Right atrium auricular region (tissue), 2 donors: ENCODE results near the gene RAB20. TPM values are rescaled to one million over a fixed set of nuclear protein-coding genes. Genes with fewer than 3 reads are reported as not detected.
"Not testable (repeated sequence)": the region's sequence is repeated elsewhere in the genome, so short reads cannot be mapped to it uniquely, and the experiment has no call there.

Experiments
- DNase-seq: peaks from one replicate; pipeline ENCODE4 v3.0.0-alpha.2; 2019; ENCODE audit warnings: low spot score
- H3K27ac ChIP-seq, 2 donors: fragments of 200-600 bp; sonication (generic); 1 replicate in 1 of 2; 2 replicates in 1 of 2; pipeline ENCODE4 v1.5.1; 2016 to 2019
- H3K27me3 ChIP-seq, 2 donors: fragments of 200-600 bp; sonication (generic); one replicate each; pipeline versions ENCODE4 v1.5.1 to v1.6.0; 2017 to 2019
- H3K36me3 ChIP-seq: fragments of 200-600 bp; sonication (generic); one replicate; pipeline ENCODE4 v1.5.1; 2016
- H3K4me1 ChIP-seq, 2 donors: fragments of 200-600 bp; sonication (generic); one replicate each; pipeline versions ENCODE4 v1.5.1 to v1.6.0; 2017 to 2019
- H3K4me3 ChIP-seq, 2 donors: fragments of 200-600 bp; sonication (generic); 1 replicate in 1 of 2; 2 replicates in 1 of 2; pipeline ENCODE4 v1.5.1; 2017 to 2019; ENCODE audit warnings: mild to moderate bottlenecking in 1 of 2, moderate library complexity in 1 of 2
- H3K9me3 ChIP-seq, 2 donors: fragments of 200-600 bp; sonication (generic); one replicate each; pipeline ENCODE4 v1.5.1; 2019
- total RNA-seq, 2 donors: library from RNA; depleted of rRNA; stranded (reverse); fragments of >200 nt; gene quantifications; one replicate each; pipeline ENCODE4 v1.1.0, GENCODE V29; 2016
- TF ChIP-seq, protein P1 (sequence below), 2 donors: fragments of 200-600 bp; sonication (generic); IDR thresholded peaks; one replicate each; pipeline ENCODE4 v1.5.1; 2019; ENCODE audit warnings: antibody characterized with exemption in 2 of 2

The RAB20 gene
- total RNA-seq, 2 donors from 2014 or later = 10.8 to 15.7 TPM

DNA sequence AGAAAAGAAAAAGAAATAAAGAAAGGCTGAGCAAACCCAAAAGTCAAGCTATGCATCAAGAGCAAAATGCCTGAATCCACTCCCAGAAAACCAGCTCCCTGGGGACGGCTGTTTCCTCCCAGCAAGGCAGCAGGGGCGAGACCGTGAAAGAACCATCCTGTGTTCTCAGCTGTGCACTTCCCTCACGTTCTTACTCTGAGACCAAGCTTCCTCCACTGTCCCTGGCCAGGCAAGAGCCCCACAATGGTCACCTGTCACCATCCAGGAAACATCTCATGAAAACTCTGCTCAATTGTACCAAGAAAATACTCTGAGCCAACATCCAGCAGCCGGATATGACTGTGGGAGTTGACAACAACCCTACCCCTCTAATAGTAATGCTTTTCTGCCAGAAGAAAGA lies 22.9 kb downstream of the RAB20 start:
- H3K27ac ChIP-seq = peak overlapping the region; percentile 36 to 40
- peaks cover 0 to 31% of the 10 kb centered on the region in 2 donors for H3K4me1 ChIP-seq
- no peaks in the 10 kb centered on the region for H3K9me3 ChIP-seq
- no peaks in the 10 kb centered on the region for H3K27me3 ChIP-seq
- TF ChIP-seq, protein P1, sequence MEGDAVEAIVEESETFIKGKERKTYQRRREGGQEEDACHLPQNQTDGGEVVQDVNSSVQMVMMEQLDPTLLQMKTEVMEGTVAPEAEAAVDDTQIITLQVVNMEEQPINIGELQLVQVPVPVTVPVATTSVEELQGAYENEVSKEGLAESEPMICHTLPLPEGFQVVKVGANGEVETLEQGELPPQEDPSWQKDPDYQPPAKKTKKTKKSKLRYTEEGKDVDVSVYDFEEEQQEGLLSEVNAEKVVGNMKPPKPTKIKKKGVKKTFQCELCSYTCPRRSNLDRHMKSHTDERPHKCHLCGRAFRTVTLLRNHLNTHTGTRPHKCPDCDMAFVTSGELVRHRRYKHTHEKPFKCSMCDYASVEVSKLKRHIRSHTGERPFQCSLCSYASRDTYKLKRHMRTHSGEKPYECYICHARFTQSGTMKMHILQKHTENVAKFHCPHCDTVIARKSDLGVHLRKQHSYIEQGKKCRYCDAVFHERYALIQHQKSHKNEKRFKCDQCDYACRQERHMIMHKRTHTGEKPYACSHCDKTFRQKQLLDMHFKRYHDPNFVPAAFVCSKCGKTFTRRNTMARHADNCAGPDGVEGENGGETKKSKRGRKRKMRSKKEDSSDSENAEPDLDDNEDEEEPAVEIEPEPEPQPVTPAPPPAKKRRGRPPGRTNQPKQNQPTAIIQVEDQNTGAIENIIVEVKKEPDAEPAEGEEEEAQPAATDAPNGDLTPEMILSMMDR (IDR thresholded peaks at IDR 0.05) = no peak
- H3K36me3 ChIP-seq = no peaks in the 10 kb centered on the region
- peak; percentile 81 for DNase-seq
- no peak overlapping the region for H3K4me3 ChIP-seq

DNA sequence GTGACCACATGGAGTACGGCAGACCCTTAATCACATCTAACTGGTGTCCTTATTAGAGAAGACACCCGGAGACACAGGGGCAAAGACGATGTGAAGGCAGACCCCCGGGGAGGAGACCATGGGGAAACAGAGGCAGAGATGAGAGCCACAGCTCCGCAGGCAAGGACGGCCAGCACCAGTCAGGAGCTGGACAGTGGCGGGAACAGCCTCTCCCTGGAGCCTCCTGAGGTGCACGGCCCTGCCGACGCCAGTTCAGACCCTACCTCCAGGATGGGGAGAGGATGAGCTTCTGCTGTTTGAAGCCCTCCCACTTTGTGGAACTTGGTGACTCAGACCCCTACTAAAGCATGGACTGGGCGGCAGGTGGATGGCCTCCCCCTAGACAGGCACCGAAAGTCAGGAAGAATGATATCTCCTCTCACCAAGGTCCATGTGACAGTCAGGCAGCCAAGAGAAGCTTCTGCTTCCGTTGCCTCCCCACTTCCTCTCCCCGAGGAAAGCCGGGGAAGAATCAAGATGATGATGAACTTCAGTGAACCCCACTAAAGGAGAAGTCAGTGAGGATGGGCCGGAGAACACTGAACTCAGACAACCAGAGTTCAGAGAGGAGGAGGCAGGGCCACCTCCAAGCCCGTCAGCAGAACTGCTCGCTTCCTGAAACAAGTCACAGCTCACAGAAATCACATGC lies 25.4 kb downstream of the RAB20 start:
- H3K4me3 ChIP-seq = no peak overlapping the region
- TF ChIP-seq, protein P1 (IDR thresholded peaks at IDR 0.05) = no peak
- H3K27me3 ChIP-seq = no peaks in the 10 kb centered on the region
- H3K9me3 ChIP-seq = no peaks in the 10 kb centered on the region
- H3K27ac ChIP-seq = peak overlapping the region in 1 of 2 donors; percentile 59
- H3K36me3 ChIP-seq = no peaks in the 10 kb centered on the region
- DNase-seq = no peak
- H3K4me1 ChIP-seq = peaks cover 0 to 15% of the 10 kb centered on the region in 2 donors

DNA sequence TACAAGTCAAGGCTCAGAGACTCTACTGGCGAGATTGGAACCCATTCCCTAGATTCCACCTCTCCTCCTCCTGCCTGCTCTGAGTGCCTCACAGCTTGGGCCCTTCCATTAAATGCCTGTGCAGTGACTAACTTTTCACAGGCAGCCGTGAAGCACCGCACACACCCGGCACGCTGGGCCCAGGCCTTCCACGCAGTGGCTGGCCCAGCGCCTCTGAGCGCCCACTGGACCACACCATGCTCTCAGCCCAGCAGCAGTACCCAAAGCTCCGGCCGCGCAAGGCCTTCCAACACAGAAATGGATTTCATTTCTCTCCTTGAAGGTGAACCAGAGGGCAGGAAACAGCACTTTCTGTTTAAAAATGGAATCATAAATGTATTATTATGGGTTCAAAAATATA lies 26.0 kb downstream of the RAB20 start:
- Histone ChIP-seq H3K9me3 (no peaks in the 10 kb centered on the region), H3K27ac (peak overlapping the region in 1 of 2 donors; percentile 59)

DNA sequence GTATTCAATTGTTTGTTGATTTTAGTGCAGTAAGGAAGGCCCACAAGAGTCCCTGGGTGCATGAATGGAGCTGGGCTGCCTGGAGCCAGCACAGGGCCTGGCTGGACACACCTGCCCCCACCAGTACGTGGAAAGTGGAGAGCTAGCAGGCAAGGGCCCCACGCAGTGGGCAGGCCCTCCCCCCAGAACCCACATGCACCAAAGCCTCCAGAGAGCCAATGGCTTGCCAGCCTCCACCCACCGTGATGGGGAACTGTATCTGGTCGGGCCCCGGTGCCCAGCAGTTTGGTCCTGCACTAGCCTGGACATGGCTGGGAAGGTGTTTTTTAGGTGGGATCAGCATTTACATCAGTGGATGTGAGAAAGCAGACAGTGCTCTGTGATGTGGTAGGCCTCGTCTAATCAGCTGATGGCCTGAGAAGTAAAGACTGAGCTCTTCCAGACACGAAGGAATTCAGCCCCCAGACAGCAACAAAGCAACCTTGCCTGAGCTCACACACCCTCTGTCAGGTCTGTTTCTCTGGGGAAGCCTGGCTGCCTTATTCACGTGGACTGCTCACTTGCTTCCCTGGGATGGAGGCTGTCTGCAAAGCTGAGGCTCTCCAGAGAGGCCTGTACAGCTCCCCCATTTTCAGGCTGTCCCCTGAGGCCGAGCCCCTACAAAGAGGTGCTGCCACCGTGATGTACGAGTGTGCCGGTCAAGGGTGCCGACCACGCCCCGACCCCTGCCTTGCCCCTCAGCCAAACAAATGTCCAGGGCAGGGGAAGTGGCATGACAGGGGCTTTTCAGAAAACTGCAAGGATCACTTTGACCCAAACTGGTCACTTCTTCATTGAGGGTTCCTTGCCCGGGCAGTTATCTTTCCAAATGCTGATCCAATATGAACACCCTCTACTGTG lies 27.5 kb downstream of the RAB20 start:
- DNase-seq = no peak
- TF ChIP-seq, protein P1 (IDR thresholded peaks at IDR 0.05) = no peak

More for the DNA sequence above, 26.0 kb downstream of the RAB20 start:
- H3K4me3 ChIP-seq = no peak overlapping the region
- peaks cover 0 to 10% of the 10 kb centered on the region in 2 donors for H3K4me1 ChIP-seq
- TF ChIP-seq, protein P1 (IDR thresholded peaks at IDR 0.05) = no peak
- H3K36me3 ChIP-seq = no peaks in the 10 kb centered on the region
- no peak for DNase-seq
- no peaks in the 10 kb centered on the region for H3K27me3 ChIP-seq

DNA sequence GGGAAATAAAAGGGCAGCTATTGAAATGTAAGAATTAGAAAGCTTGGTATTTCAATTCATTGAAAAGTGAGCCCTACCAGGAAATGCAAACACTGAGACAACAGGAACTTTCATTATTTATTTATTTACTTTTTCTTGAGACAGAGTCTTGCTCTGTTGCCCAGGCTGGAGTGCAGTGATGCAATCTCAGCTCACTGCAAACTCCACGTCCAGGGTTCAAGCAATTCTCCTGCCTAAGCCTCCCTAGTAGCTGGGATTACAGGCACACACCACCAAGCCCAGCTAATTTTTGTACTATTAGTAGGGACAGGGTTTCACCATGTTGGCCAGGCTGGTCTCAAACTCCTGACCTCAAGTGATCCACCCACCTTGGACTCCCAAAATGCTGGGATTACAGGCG lies 29.3 kb downstream of the RAB20 start:
- H3K27ac ChIP-seq = peak overlapping the region in 1 of 2 donors; percentile 42
- H3K4me1 ChIP-seq = peaks cover 0 to 15% of the 10 kb centered on the region in 2 donors

More for the DNA sequence above, 27.5 kb downstream of the RAB20 start:
- Histone ChIP-seq H3K27ac (no peak overlapping the region), H3K4me1 (peaks cover 0 to 13% of the 10 kb centered on the region in 2 donors), H3K36me3 (no peaks in the 10 kb centered on the region), H3K4me3 (no peak overlapping the region), H3K9me3 (no peaks in the 10 kb centered on the region), H3K27me3 (no peaks in the 10 kb centered on the region)

DNA sequence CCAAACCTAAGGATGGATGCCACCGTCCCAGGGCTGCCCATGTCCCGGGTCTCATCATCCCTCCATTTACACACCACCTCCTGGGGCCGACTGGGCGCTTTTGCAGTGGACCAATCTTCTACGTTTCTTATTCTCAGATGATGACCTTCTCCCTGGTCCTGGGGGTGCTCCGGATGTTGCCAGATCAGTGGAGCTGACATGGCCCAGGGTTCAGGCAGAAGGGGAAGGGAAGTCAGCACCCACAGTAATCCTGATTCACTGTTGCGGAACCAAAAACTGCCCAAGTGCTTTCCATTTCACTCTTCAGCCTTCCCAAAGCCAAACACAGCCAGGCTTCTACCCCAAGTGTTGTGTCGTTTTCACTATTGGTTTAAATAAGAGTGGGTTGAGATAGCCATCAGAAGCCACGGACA lies 29.8 kb downstream of the RAB20 start:
- no peaks in the 10 kb centered on the region for H3K27me3 ChIP-seq
- peaks cover 0 to 21% of the 10 kb centered on the region in 2 donors for H3K4me1 ChIP-seq
- DNase-seq = no peak
- no peaks in the 10 kb centered on the region for H3K9me3 ChIP-seq
- peak overlapping the region in 1 of 2 donors; percentile 42 for H3K27ac ChIP-seq
- no peak overlapping the region for H3K4me3 ChIP-seq
- H3K36me3 ChIP-seq = no peaks in the 10 kb centered on the region
- TF ChIP-seq, protein P1 (IDR thresholded peaks at IDR 0.05) = no peak

More for the DNA sequence above, 29.3 kb downstream of the RAB20 start:
- not testable (repeated sequence) for H3K4me3 ChIP-seq, H3K27me3 ChIP-seq, H3K9me3 ChIP-seq, DNase-seq, H3K36me3 ChIP-seq
